ENCODE data around the gene TEX53.
A peak's percentile ranks its signal among the peaks of the same experiment; 100 is the strongest.

TEX53 gene

GRCh38 chr9:114678795-114679194 lies 21.2 kb upstream of the TEX53 start:
- DNase-seq (ENCODE audit: low spot score): no peak

GRCh38 chr9:114678130-114678529 lies 20.5 kb upstream of the TEX53 start:
- DNase-seq (ENCODE audit: low spot score): peak; percentile 62

GRCh38 chr9:114677418-114677817 lies 19.8 kb upstream of the TEX53 start:
- no peak for DNase-seq (ENCODE audit: low spot score)

- DNase-seq (ENCODE audit: low spot score): no peak
Observed at GRCh38 chr9:114676901-114677300, 19.3 kb upstream of the TEX53 start.

- no peak for DNase-seq (ENCODE audit: low spot score)
Observed at GRCh38 chr9:114674798-114675540, 17.4 kb upstream of the TEX53 start.

GRCh38 chr9:114674076-114674797 lies 16.6 kb upstream of the TEX53 start:
- no peak for DNase-seq (ENCODE audit: low spot score)

- no peak for DNase-seq (ENCODE audit: low spot score)
Observed at GRCh38 chr9:114671605-114672004, 14.0 kb upstream of the TEX53 start.

- no peak for DNase-seq (ENCODE audit: low spot score)
Observed at GRCh38 chr9:114669961-114670360, 12.4 kb upstream of the TEX53 start.

GRCh38 chr9:114668146-114668545 lies 10.5 kb upstream of the TEX53 start:
- DNase-seq (ENCODE audit: low spot score): no peak

- DNase-seq (ENCODE audit: low spot score): no peak
Observed at GRCh38 chr9:114666851-114667250, 9.2 kb upstream of the TEX53 start.

GRCh38 chr9:114666401-114666800 lies 8.8 kb upstream of the TEX53 start:
- DNase-seq (ENCODE audit: low spot score): no peak

GRCh38 chr9:114664181-114664580 lies 6.6 kb upstream of the TEX53 start:
- DNase-seq (ENCODE audit: low spot score): no peak

- DNase-seq (ENCODE audit: low spot score): peak; percentile 45
Observed at GRCh38 chr9:114662081-114662989, 4.7 kb upstream of the TEX53 start.

- DNase-seq (ENCODE audit: low spot score): no peak
Observed at GRCh38 chr9:114656301-114656700, 1.3 kb downstream of the TEX53 start.

- DNase-seq (ENCODE audit: low spot score): no peak
Observed at GRCh38 chr9:114655689-114656088, 1.9 kb downstream of the TEX53 start.

- peak; percentile 72 for DNase-seq (ENCODE audit: low spot score)
Observed at GRCh38 chr9:114653556-114654159, 3.9 kb downstream of the TEX53 start.

- DNase-seq (ENCODE audit: low spot score): no peak
Observed at GRCh38 chr9:114652776-114653555, 4.6 kb downstream of the TEX53 start.

- no peak for DNase-seq (ENCODE audit: low spot score)
Observed at GRCh38 chr9:114643896-114644295, 13.7 kb downstream of the TEX53 start.

- no peak for DNase-seq (ENCODE audit: low spot score)
Observed at GRCh38 chr9:114643001-114643400, 14.6 kb downstream of the TEX53 start.

- no peak for DNase-seq (ENCODE audit: low spot score)
Observed at GRCh38 chr9:114641967-114642366, 15.6 kb downstream of the TEX53 start.

GRCh38 chr9:114638404-114638803 lies 19.2 kb downstream of the TEX53 start:
- no peak for DNase-seq (ENCODE audit: low spot score)
